Panc1 (cell line): ENCODE measurements around the gene FREM1. TPM values are rescaled to one million over a fixed set of nuclear protein-coding genes. Genes with fewer than 3 reads are reported as not detected.

Source experiments
- ATAC-seq: fragments of 200-7000 bp; cut with Tn5 transposase; 2 replicates; pipeline ENCODE4 v1.9.1; 2020; ENCODE audit warnings: mild to moderate bottlenecking, moderate library complexity
- BruUV-seq: library from RNA; stranded (reverse); fragments of 400-500 nt; replicated peaks from 2 replicates; lab custom pipeline; 2021; lab: Mats Ljungman, UMichigan
- CTCF ChIA-PET: fragments of 300-600 bp; sonication (Branson Sonifier 250); formaldehyde crosslinking; loops from one replicate; lab custom pipeline; 2022; ENCODE audit warnings: antibody characterized with exemption; lab: Charles Lee
- POLR2A ChIA-PET: fragments of 300-600 bp; sonication (Branson Sonifier 250); formaldehyde crosslinking; loops from one replicate; lab custom pipeline; 2022; ENCODE audit warnings: antibody characterized with exemption; lab: Charles Lee
- DNase-seq: peaks from one replicate; pipeline ENCODE4 v3.0.0-alpha.2; 2010; ENCODE audit warnings: low read depth, low spot score
- H3K27ac ChIP-seq: 2 replicates; pipeline ENCODE4 v1.5.1; 2011; ENCODE audit warnings: mild to moderate bottlenecking, low read length, inconsistent platforms
- H3K27me3 ChIP-seq: fragments of 200-500 bp; sonication (Bioruptor generic); 2 replicates; pipeline ENCODE4 v1.6.0; 2014; ENCODE audit warnings: low read length, inconsistent platforms; ENCODE audit not compliant: control insufficient read depth, insufficient read depth
- H3K36me3 ChIP-seq: fragments of 200-500 bp; sonication (Bioruptor generic); 2 replicates; pipeline ENCODE4 v1.5.1; 2014; ENCODE audit warnings: inconsistent platforms, mild to moderate bottlenecking, low read length, moderate library complexity; ENCODE audit not compliant: control insufficient read depth, insufficient read depth
- H3K4me1 ChIP-seq: 2 replicates; pipeline ENCODE4 v1.5.1; 2011; ENCODE audit warnings: inconsistent platforms, mild to moderate bottlenecking, low read length, moderate library complexity; ENCODE audit not compliant: control insufficient read depth, insufficient read depth
- H3K4me3 ChIP-seq, 2 experiments: 2 replicates each; pipeline ENCODE4 v1.5.1; 2011 to 2012; ENCODE audit warnings: low read depth in 2 of 2, low read length in 2 of 2, mild to moderate bottlenecking in 2 of 2, inconsistent platforms in 1 of 2, moderate library complexity in 1 of 2
- H3K9me3 ChIP-seq: fragments of 200-500 bp; sonication (Bioruptor generic); 2 replicates; pipeline ENCODE4 v1.5.1; 2014; ENCODE audit warnings: low read depth, mild to moderate bottlenecking, inconsistent platforms, low read length, moderate library complexity; ENCODE audit not compliant: control insufficient read depth, insufficient read depth
- CTCF ChIP-seq: fragments of 450-650 bp; IDR thresholded peaks from 2 replicates; pipeline ENCODE4 v1.5.1; 2017; ENCODE audit warnings: mild to moderate bottlenecking
- POLR2AphosphoS5 ChIP-seq: IDR thresholded peaks from 2 replicates; pipeline ENCODE4 v1.6.1; 2012; ENCODE audit warnings: mild to moderate bottlenecking, low read depth, low read length, moderate library complexity
- REST ChIP-seq, 2 experiments: IDR thresholded peaks; 2 replicates each; pipeline ENCODE4 v1.6.1; 2011 to 2012; ENCODE audit warnings: low read depth in 2 of 2, control low read depth in 1 of 2, low read length in 1 of 2, mild to moderate bottlenecking in 1 of 2, moderate library complexity in 1 of 2; ENCODE audit not compliant: insufficient read depth in 1 of 2
- SIN3A ChIP-seq: IDR thresholded peaks from 2 replicates; pipeline ENCODE4 v1.6.1; 2012; ENCODE audit warnings: low read depth, mild to moderate bottlenecking, low read length, moderate library complexity, borderline replicate concordance; ENCODE audit not compliant: insufficient read depth
- TCF7L2 ChIP-seq: IDR thresholded peaks from 2 replicates; pipeline ENCODE4 v1.6.1; 2011; ENCODE audit warnings: mild to moderate bottlenecking, low read depth, low read length, inconsistent platforms
- in situ Hi-C: cut with HindIII; loops from 2 replicates; pipeline ENCODE4 v1.10.0; 2016; ENCODE audit warnings: low sequenced_read_pairs, low pct_unique_long_range_greater_than_20kb
- intact Hi-C: fragments of 100-400 bp; cut with micrococcal nuclease; formaldehyde crosslinking; loops from one replicate; pipeline ENCODE4 v1.10.0; 2022; ENCODE audit not compliant: unreplicated experiment
- total RNA-seq: library from RNA; stranded (reverse); gene quantifications from one replicate; pipeline ENCODE4 v1.2.1, GENCODE V29; 2021; ENCODE audit not compliant: unreplicated experiment

FREM1 gene
- total RNA-seq, 1 experiment from 2014 or later = not detected

DNA sequence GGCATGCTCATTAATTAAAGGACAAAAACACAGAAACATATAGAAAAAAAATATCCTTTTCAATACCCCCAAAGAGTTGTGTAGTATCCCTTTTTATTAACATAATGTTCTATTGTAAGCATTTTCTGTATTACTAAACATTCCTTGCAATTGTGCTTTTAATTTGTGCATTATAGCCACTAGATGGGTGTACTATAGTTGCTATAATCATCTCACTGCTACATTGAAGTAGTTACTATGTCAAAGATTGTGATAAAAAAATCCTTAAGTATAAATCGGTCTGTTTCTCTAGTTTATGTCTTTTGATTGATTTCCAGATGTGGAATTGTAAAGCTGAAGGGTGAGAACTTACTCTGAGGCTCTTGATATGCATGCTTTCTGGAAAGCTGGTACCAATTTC lies 21.4 kb downstream of the FREM1 start:
- Histone ChIP-seq H3K4me3 (no peak overlapping the region), H3K9me3 (no peaks in the 10 kb centered on the region), H3K4me1 (no peaks in the 10 kb centered on the region), H3K27me3 (no peaks in the 10 kb centered on the region), H3K27ac (no peak overlapping the region), H3K36me3 (no peaks in the 10 kb centered on the region)
- TF ChIP-seq TCF7L2 (no peak), SIN3A (no peak), POLR2AphosphoS5 (no peak), REST (IDR thresholded peaks at IDR 0.05; ENCODE audit: insufficient read depth in 1 of 2, low read depth in 2 of 2, low read length in 1 of 2) (no peak), CTCF (no peak)
- ATAC-seq = no peak
- DNase-seq = no peak
- no TSS peak for BruUV-seq
- POLR2A ChIA-PET = no interaction called here
- intact Hi-C loops (no loop called here), in situ Hi-C loops (no loop called here)
- CTCF ChIA-PET = no interaction called here

GRCh38 chr9:14888272-14888671 lies 22.0 kb downstream of the FREM1 start:
- no peak overlapping the region for H3K4me3 ChIP-seq
- CTCF ChIA-PET = no interaction called here
- no peaks in the 10 kb centered on the region for H3K9me3 ChIP-seq
- no peaks in the 10 kb centered on the region for H3K36me3 ChIP-seq
- TF ChIP-seq CTCF = no peak
- no peak for TF ChIP-seq POLR2AphosphoS5
- no peak for TF ChIP-seq TCF7L2
- no peak for TF ChIP-seq REST (IDR thresholded peaks at IDR 0.05; ENCODE audit: insufficient read depth in 1 of 2, low read depth in 2 of 2, low read length in 1 of 2)
- no peak for TF ChIP-seq SIN3A
- no peak overlapping the region for H3K27ac ChIP-seq
- ATAC-seq (no peak), DNase-seq (no peak)
- intact Hi-C loops = no loop called here
- BruUV-seq = no TSS peak
- in situ Hi-C loops = no loop called here
- H3K4me1 ChIP-seq = no peaks in the 10 kb centered on the region
- POLR2A ChIA-PET = no interaction called here
- no peaks in the 10 kb centered on the region for H3K27me3 ChIP-seq
